GM12878 (cell line): Measurements from ENCODE around the gene ZCCHC4. TPM values are rescaled to one million over a fixed set of nuclear protein-coding genes. Genes with fewer than 3 reads are reported as not detected.
"Not testable (repeated sequence)": the region's sequence is repeated elsewhere in the genome, so short reads cannot be mapped to it uniquely, and the experiment has no call there.

Experiments
- ATAC-seq: fragments of 200-7000 bp; cut with Tn5 transposase; 3 replicates; pipeline ENCODE4 v1.9.1; 2020; ENCODE audit warnings: mild to moderate bottlenecking, moderate library complexity
- BruUV-seq: library from RNA; stranded (reverse); fragments of 400-500 nt; replicated peaks from 2 replicates; lab custom pipeline; 2021; lab: Mats Ljungman, UMichigan
- CTCF ChIA-PET: fragments of 300-600 bp; sonication (Branson Sonifier 250); formaldehyde crosslinking; extraction: SDS; loops from one replicate; lab custom pipeline; 2021; ENCODE audit warnings: inconsistent platforms; lab: Yijun Ruan, JAX
- POLR2A ChIA-PET: fragments of 350-600 bp; formaldehyde crosslinking; extraction: SDS; loops from one replicate; lab custom pipeline; 2021; ENCODE audit warnings: inconsistent platforms; lab: Charles Lee
- RAD21 ChIA-PET: fragments of 300-600 bp; sonication (Branson Sonifier 250); formaldehyde crosslinking; loops from one replicate; lab custom pipeline; 2023; ENCODE audit warnings: antibody characterized with exemption; ENCODE audit not compliant: unreplicated experiment; lab: Charles Lee
- SMC1A ChIA-PET: fragments of 300-600 bp; sonication (Branson Sonifier 250); formaldehyde crosslinking; loops from one replicate; lab custom pipeline; 2023; ENCODE audit not compliant: unreplicated experiment, uncharacterized antibody; lab: Charles Lee
- DNase-seq: peaks from one replicate; pipeline ENCODE4 v3.0.0-alpha.2; 2011; ENCODE audit warnings: low read depth, low spot score
- FAIRE-seq: peaks from 3 replicates; lab custom pipeline; 2011; peaks lifted over from hg19 to GRCh38; lab: Jason Lieb, UNC
- H2AFZ ChIP-seq: 2 replicates; pipeline ENCODE4 v1.6.0; 2011; ENCODE audit warnings: low read depth, low read length, control low read depth; ENCODE audit not compliant: control insufficient read depth
- H3K27ac ChIP-seq: 2 replicates; pipeline ENCODE4 v1.5.1; 2011; ENCODE audit warnings: control low read depth; ENCODE audit not compliant: control insufficient read depth, insufficient read depth
- H3K27me3 ChIP-seq, 2 experiments: replicated peaks in 1 of 2; 2 replicates each; pipeline versions ENCODE4 v1.6.0 to v1.6.1; 2011; ENCODE audit warnings: low read length in 1 of 2; ENCODE audit not compliant: control insufficient read depth in 2 of 2, insufficient read depth in 2 of 2
- H3K36me3 ChIP-seq, 2 experiments: 2 replicates each; pipeline ENCODE4 v1.5.1; 2011; ENCODE audit warnings: low read length in 1 of 2; ENCODE audit not compliant: control insufficient read depth in 2 of 2, insufficient read depth in 2 of 2
- H3K4me1 ChIP-seq: 2 replicates; pipeline ENCODE4 v1.6.1; 2011; ENCODE audit warnings: mild to moderate bottlenecking, low read length, moderate library complexity, mixed read lengths; ENCODE audit not compliant: control insufficient read depth, insufficient read depth
- H3K4me2 ChIP-seq: 2 replicates; pipeline ENCODE4 v1.6.0; 2011; ENCODE audit warnings: control low read depth; ENCODE audit not compliant: control insufficient read depth, insufficient read depth
- H3K4me3 ChIP-seq: fragments of 200-600 bp; sonication (generic); 2 replicates; pipeline ENCODE4 v1.5.1; 2016
- H3K79me2 ChIP-seq: 2 replicates; pipeline ENCODE4 v1.6.0; 2011; ENCODE audit warnings: low read length; ENCODE audit not compliant: control insufficient read depth, insufficient read depth
- H3K9ac ChIP-seq: 2 replicates; pipeline ENCODE4 v1.8.0; 2011; ENCODE audit warnings: low read length, control low read depth, mixed read lengths; ENCODE audit not compliant: control insufficient read depth, insufficient read depth
- H3K9me3 ChIP-seq: replicated peaks from 3 replicates; pipeline ENCODE4 v1.5.1; 2011; ENCODE audit warnings: mild to moderate bottlenecking, low read length; ENCODE audit not compliant: control insufficient read depth, insufficient read depth
- H4K20me1 ChIP-seq: 2 replicates; pipeline ENCODE4 v1.6.0; 2011; ENCODE audit not compliant: control insufficient read depth, insufficient read depth
- CHD4 ChIP-seq: fragments of 200-600 bp; sonication (generic); IDR thresholded peaks from 2 replicates; pipeline ENCODE4 v1.6.1; 2016; ENCODE audit warnings: mild to moderate bottlenecking
- EGR1 ChIP-seq, 2 experiments: IDR thresholded peaks; 1 replicate in 1 of 2; 2 replicates in 1 of 2; pipeline ENCODE4 v1.6.1; 2011 to 2012; ENCODE audit warnings: low read depth in 2 of 2, low read length in 2 of 2, borderline replicate concordance in 1 of 2, mild to moderate bottlenecking in 1 of 2, moderate library complexity in 1 of 2
- HDAC6 ChIP-seq: fragments of 200-600 bp; sonication (generic); IDR thresholded peaks from one replicate; pipeline ENCODE4 v1.8.0; 2017; ENCODE audit warnings: antibody characterized with exemption; ENCODE audit not compliant: unreplicated experiment
- MLLT1 ChIP-seq: fragments of 450-650 bp; IDR thresholded peaks from 2 replicates; pipeline ENCODE4 v1.6.1; 2016; ENCODE audit warnings: mild to moderate bottlenecking
- NFYA ChIP-seq: IDR thresholded peaks from 2 replicates; pipeline ENCODE4 v1.6.1; 2011; ENCODE audit warnings: low read depth, mild to moderate bottlenecking, low read length, improper control_type of control experiment, borderline replicate concordance
- RB1 ChIP-seq: fragments of 450-650 bp; formaldehyde crosslinking; IDR thresholded peaks from 2 replicates; pipeline ENCODE4 v1.6.1; 2017; ENCODE audit warnings: mild to moderate bottlenecking, borderline replicate concordance
- SMAD1 ChIP-seq: fragments of 450-650 bp; IDR thresholded peaks from 2 replicates; pipeline ENCODE4 v1.6.1; 2018; ENCODE audit warnings: mild to moderate bottlenecking, low read depth; ENCODE audit not compliant: partially characterized antibody
- ZBTB40 ChIP-seq: fragments of 450-650 bp; IDR thresholded peaks from 2 replicates; pipeline ENCODE4 v1.6.1; 2016; ENCODE audit warnings: mild to moderate bottlenecking, moderate library complexity, borderline replicate concordance
- WGBS: methylation state at CpG from one replicate; pipeline ENCODE4 v1.1.6; 2016; ENCODE audit warnings: low lambda C conversion rate; ENCODE audit not compliant: insufficient replicate concordance, insufficient coverage; ENCODE audit errors: missing lambda C conversion rate; 5-methylcytosine and 5-hydroxymethylcytosine counted together
- in situ Hi-C: fragments of 300-500 bp; cut with MboI; formaldehyde crosslinking; loops from 9 replicates; pipeline ENCODE4 v1.14.3; 2018; ENCODE audit warnings: mixed read lengths
- intact Hi-C: fragments of 100-400 bp; cut with micrococcal nuclease; formaldehyde crosslinking; loops from one replicate; pipeline ENCODE4 v1.14.2; 2022; ENCODE audit not compliant: unreplicated experiment
- polyA plus RNA-seq, 11 experiments: library from polyadenylated mRNA; depleted of rRNA in 4 of 11; unstranded in 6 of 11; stranded (reverse) in 5 of 11; fragments of >200 nt; fragmentation: Nextera tagmentation in 4 of 11; fragmentation: Illumina TruSeq in 1 of 11; extraction: Ambion mirVana in 4 of 11; extraction: Trizol in 1 of 11; gene quantifications; 1 replicate in 1 of 11; 2 replicates in 10 of 11; pipeline versions ENCODE4 v1.2.1 to v1.2.3, GENCODE V29; 2011 to 2016; ENCODE audit warnings: inconsistent platforms in 2 of 11, missing spikeins in 2 of 11, low read depth in 1 of 11
- total RNA-seq, 4 experiments: library from RNA; depleted of rRNA in 3 of 4; stranded (reverse); fragments of >200 nt in 3 of 4; fragmentation: Illumina TruSeq in 1 of 4; extraction: Trizol in 1 of 4; gene quantifications; 2 replicates each; pipeline versions ENCODE4 v1.2.1 to v1.2.3, GENCODE V29; 2013 to 2021

Gene ZCCHC4
- total and polyA plus RNA-seq, 10 of the 15 experiments (the other 5 are each of a cell fraction or from before 2014, with no cell fraction given) = 3.2 to 17.7 (median 12.7) TPM

- H3K9me3 ChIP-seq, BruUV-seq, H3K9ac ChIP-seq, H3K4me2 ChIP-seq, CTCF ChIA-PET, DNase-seq, H4K20me1 ChIP-seq, H3K27me3 ChIP-seq, SMC1A ChIA-PET, in situ Hi-C loops, FAIRE-seq, ATAC-seq, H3K4me1 ChIP-seq, RAD21 ChIA-PET, H3K79me2 ChIP-seq, intact Hi-C loops, H2AFZ ChIP-seq, H3K27ac ChIP-seq, H3K4me3 ChIP-seq, H3K36me3 ChIP-seq: not testable (repeated sequence)
- 100% methylated on average over 3 of the region's 3 CpGs for WGBS
- POLR2A ChIA-PET = interaction anchor here (1.0 kb wide), 1 partner anchor 21 kb away, joined by 4 read pairs; no protein-coding TSS in a partner anchor
Observed at GRCh38 chr4:25328463-25328862, 15.9 kb downstream of the ZCCHC4 start.

- ChIA-PET POLR2A (interaction anchor here (2.1 kb wide), 1 partner anchor 18 kb away, joined by 13 read pairs; the partner anchor contains the start of gene ZCCHC4), CTCF (interaction anchor here (1.1 to 3.8 kb wide), 5 partner anchors 15 to 161 kb away, joined by 3 to 22 read pairs (median 5); partner anchors contain the start of gene ZCCHC4), RAD21 (interaction anchor here (1.1 kb wide), 1 partner anchor 18 kb away, joined by 3 read pairs; the partner anchor contains the start of gene ZCCHC4), SMC1A (interaction anchor here (1.3 to 2.0 kb wide), 4 partner anchors 10 to 36 kb away, joined by 5 to 11 read pairs (median 9); no protein-coding TSS in a partner anchor)
- intact Hi-C loops (no loop called here), in situ Hi-C loops (no loop called here)
- FAIRE-seq (no peak), ATAC-seq (peak; percentile 31), DNase-seq (no peak)
- Histone ChIP-seq H3K27ac (no peak overlapping the region), H3K4me2 (no peak overlapping the region), H3K4me3 (no peak overlapping the region), H3K36me3 (no peaks in the 10 kb centered on the region; a peak in 1 of 4 replicates), H3K27me3 (no peaks in the 10 kb centered on the region), H4K20me1 (no peaks in the 10 kb centered on the region), H3K4me1 (peaks cover 4% of the 10 kb centered on the region), H2AFZ (no peak overlapping the region), H3K9ac (no peak overlapping the region), H3K9me3 (no peaks in the 10 kb centered on the region), H3K79me2 (peaks cover 7% of the 10 kb centered on the region)
- 100% methylated on average over 1 of the region's 1 CpG for WGBS
- no TSS peak for BruUV-seq
- no peak for TF ChIP-seq MLLT1
- TF ChIP-seq NFYA = no peak
- no peak for TF ChIP-seq ZBTB40
- no peak for TF ChIP-seq HDAC6
- no peak for TF ChIP-seq CHD4
- TF ChIP-seq EGR1 (IDR thresholded peaks at IDR 0.05; ENCODE audit: borderline replicate concordance in 1 of 2, low read depth in 2 of 2, low read length in 2 of 2) = no peak
- TF ChIP-seq SMAD1 = no peak
- no peak for TF ChIP-seq RB1
Observed at GRCh38 chr4:25330335-25330734, 17.8 kb downstream of the ZCCHC4 start.
